ENCODE data around the gene AKIRIN2. TPM values are rescaled to one million over a fixed set of nuclear protein-coding genes. Genes with fewer than 3 reads are reported as not detected.

The AKIRIN2 gene
- polyA plus RNA-seq, 1 donor (not counting 4 experiments of a cell fraction or from before 2014, with no cell fraction given) = 24.6 TPM

DNA sequence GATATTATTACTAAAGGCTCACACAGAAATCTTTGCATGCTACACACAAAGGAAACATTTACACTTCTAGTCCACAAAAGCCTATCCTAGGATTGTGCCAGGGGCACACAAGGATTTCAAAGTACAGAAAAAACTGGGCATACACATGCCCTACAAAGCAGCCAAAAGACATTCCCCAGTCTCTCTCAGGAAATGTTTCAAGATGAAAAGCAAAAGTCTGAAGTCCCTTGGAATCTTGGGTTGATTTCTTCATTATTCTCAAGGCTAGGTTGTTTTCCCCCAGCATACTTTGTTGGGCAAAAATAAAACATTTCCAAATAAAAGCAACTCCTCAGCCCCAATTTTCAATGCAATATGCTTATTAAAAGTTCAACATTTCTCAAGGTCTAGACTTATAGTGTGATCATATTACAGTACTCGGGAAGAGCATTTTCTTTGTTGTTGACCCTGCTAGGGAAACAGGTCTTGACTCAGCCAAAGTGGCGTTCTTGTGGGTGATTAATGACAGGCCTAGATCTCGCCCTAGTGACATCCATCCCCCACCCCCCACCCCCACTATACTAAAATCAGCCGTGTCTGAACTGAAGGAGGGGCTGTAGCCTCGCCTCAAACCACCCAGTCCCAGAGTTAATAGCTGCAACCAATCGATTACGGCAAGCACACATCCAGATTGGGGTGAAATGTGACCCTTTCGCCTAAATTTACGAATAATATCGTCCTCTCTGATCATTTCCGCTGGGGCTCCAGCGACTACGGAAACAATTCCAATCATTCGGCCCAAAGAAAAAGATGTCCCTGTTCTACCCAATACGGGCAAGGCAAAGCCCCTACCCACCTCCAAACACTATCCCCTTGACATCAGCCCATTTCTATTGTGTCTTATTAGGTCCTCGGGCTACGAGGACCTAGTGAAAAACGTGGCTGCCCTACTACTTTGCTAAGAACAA lies 1.4 kb downstream of the AKIRIN2 start:
- no peak overlapping the region for H2AFZ ChIP-seq (ENCODE audit: control insufficient read depth, low read length)
- dilution Hi-C loops (cut with MboI; ENCODE audit: extremely low pct_ligation_motif_present, low sequenced_read_pairs) = no loop called here
- FAIRE-seq = no peak

GRCh38 chr6:87699576-87699975 lies 2.5 kb downstream of the AKIRIN2 start:
- Histone ChIP-seq H3K27ac (ENCODE audit: control insufficient read depth, insufficient read depth, low read length) (peak overlapping the region; percentile 97), H3K4me3 (ENCODE audit: control insufficient read depth in 2 of 3, extremely low read depth in 1 of 3, insufficient read depth in 2 of 3, low read depth in 1 of 3, low read length in 3 of 3) (peak overlapping the region; percentile 89 to 91 (median 90)), H3K4me1 (ENCODE audit: control insufficient read depth, extremely low read depth, insufficient read depth, low read length) (peaks cover 9% of the 10 kb centered on the region), H3K9me3 (ENCODE audit: control insufficient read depth, low read depth, low read length) (no peaks in the 10 kb centered on the region), H2AFZ (ENCODE audit: control insufficient read depth, low read length) (no peak overlapping the region), H3K9ac (ENCODE audit: control insufficient read depth, extremely low read depth, insufficient read depth, low read length) (peak overlapping the region; percentile 94), H3K4me2 (ENCODE audit: control insufficient read depth, extremely low read depth, insufficient read depth, low read depth, low read length) (peak overlapping the region; percentile 84), H3K9me1 (ENCODE audit: control insufficient read depth, extremely low read depth, insufficient read depth, low read length) (no peaks in the 10 kb centered on the region), H3K79me2 (ENCODE audit: control insufficient read depth, insufficient read depth, low read length) (peaks cover 74% of the 10 kb centered on the region), H3K27me3 (ENCODE audit: control insufficient read depth, extremely low read depth, insufficient read depth, low read length) (no peaks in the 10 kb centered on the region), H3K36me3 (ENCODE audit: control insufficient read depth in 2 of 2, extremely low read depth in 1 of 2, insufficient read depth in 2 of 2, low read length in 2 of 2) (peaks cover 3 to 5% of the 10 kb centered on the region in 2 experiments), H4K20me1 (ENCODE audit: control insufficient read depth, extremely low read depth, insufficient read depth, low read length) (peaks cover 21% of the 10 kb centered on the region)
- no peak for FAIRE-seq
- no peak for DNase-seq (ENCODE audit: low read depth, low spot score)
- TF ChIP-seq CTCF (optimal IDR thresholded peaks at IDR 0.05 in 1 of 3, IDR thresholded peaks at IDR 0.05 in 1 of 3, conservative IDR thresholded peaks at IDR 0.05 in 1 of 3; ENCODE audit: extremely low read depth in 1 of 3, insufficient read depth in 2 of 3, low read length in 3 of 3) (no peak), EZH2 (IDR thresholded peaks at IDR 0.05; ENCODE audit: low read length) (no peak)
- dilution Hi-C loops (cut with MboI; ENCODE audit: extremely low pct_ligation_motif_present, low sequenced_read_pairs) = no loop called here

More for the DNA sequence above, 1.4 kb downstream of the AKIRIN2 start:
- H3K4me3 ChIP-seq (ENCODE audit: control insufficient read depth in 2 of 3, extremely low read depth in 1 of 3, insufficient read depth in 2 of 3, low read depth in 1 of 3, low read length in 3 of 3) = peak overlapping the region; percentile 89 to 91 (median 90)
- TF ChIP-seq EZH2 (IDR thresholded peaks at IDR 0.05; ENCODE audit: low read length) (no peak), CTCF (optimal IDR thresholded peaks at IDR 0.05 in 1 of 3, IDR thresholded peaks at IDR 0.05 in 1 of 3, conservative IDR thresholded peaks at IDR 0.05 in 1 of 3; ENCODE audit: extremely low read depth in 1 of 3, insufficient read depth in 2 of 3, low read length in 3 of 3) (peak in 1 of 3 experiments; percentile 21)
- H3K9me1 ChIP-seq (ENCODE audit: control insufficient read depth, extremely low read depth, insufficient read depth, low read length) = no peaks in the 10 kb centered on the region
- no peak for DNase-seq (ENCODE audit: low read depth, low spot score)
- H4K20me1 ChIP-seq (ENCODE audit: control insufficient read depth, extremely low read depth, insufficient read depth, low read length) = peaks cover 21% of the 10 kb centered on the region
- H3K9me3 ChIP-seq (ENCODE audit: control insufficient read depth, low read depth, low read length) = no peaks in the 10 kb centered on the region
- peak overlapping the region; percentile 97 for H3K27ac ChIP-seq (ENCODE audit: control insufficient read depth, insufficient read depth, low read length)
- H3K36me3 ChIP-seq (ENCODE audit: control insufficient read depth in 2 of 2, extremely low read depth in 1 of 2, insufficient read depth in 2 of 2, low read length in 2 of 2) = peaks cover 3 to 5% of the 10 kb centered on the region in 2 experiments
- H3K27me3 ChIP-seq (ENCODE audit: control insufficient read depth, extremely low read depth, insufficient read depth, low read length) = no peaks in the 10 kb centered on the region
- peaks cover 9% of the 10 kb centered on the region for H3K4me1 ChIP-seq (ENCODE audit: control insufficient read depth, extremely low read depth, insufficient read depth, low read length)
- H3K9ac ChIP-seq (ENCODE audit: control insufficient read depth, extremely low read depth, insufficient read depth, low read length) = peak overlapping the region; percentile 94
- H3K79me2 ChIP-seq (ENCODE audit: control insufficient read depth, insufficient read depth, low read length) = peaks cover 63% of the 10 kb centered on the region
- H3K4me2 ChIP-seq (ENCODE audit: control insufficient read depth, extremely low read depth, insufficient read depth, low read depth, low read length) = peak overlapping the region; percentile 84

Data from keratinocyte (primary cell).